HG03460 (cell line): Measurements from ENCODE around the gene CHD5.
"Not testable (repeated sequence)": the region's sequence is repeated elsewhere in the genome, so short reads cannot be mapped to it uniquely, and the experiment has no call there.

Experiments
- ATAC-seq: cut with Tn5 transposase; IDR thresholded peaks from one replicate; pipeline ENCODE4 v1.9.1; 2021; ENCODE audit not compliant: unreplicated experiment

CHD5 gene

GRCh38 chr1:6180268-6180706 is at the start of gene CHD5:
CHD5 (minus strand) TSS chr1:6180321; CDS start chr1:6180023, 298 bp downstream.
- ATAC-seq = no peak

- ATAC-seq = no peak
Measured at GRCh38 chr1:6225651-6226050, 45.5 kb upstream of the CHD5 start.

DNA sequence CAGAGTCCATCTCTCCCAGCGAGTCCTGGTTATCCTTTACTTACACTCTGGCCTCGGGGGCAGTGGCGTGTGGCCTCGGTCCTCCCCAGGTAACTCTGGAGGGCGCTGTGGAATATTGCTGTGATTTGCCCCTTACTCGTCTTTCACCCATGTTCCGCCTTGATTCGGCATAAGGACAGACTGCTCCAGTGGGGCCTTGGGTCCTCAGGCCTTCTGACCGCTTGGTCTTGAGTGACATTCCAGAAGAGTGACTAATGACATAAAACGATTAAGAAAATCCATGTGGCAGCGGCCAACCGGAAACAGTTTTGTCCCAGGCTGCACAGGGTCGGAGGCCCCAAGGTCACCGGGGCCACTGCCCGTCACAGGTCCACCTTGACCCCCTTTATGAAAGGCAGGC is 44.6 kb upstream of the CHD5 start:
- ATAC-seq = no peak

DNA sequence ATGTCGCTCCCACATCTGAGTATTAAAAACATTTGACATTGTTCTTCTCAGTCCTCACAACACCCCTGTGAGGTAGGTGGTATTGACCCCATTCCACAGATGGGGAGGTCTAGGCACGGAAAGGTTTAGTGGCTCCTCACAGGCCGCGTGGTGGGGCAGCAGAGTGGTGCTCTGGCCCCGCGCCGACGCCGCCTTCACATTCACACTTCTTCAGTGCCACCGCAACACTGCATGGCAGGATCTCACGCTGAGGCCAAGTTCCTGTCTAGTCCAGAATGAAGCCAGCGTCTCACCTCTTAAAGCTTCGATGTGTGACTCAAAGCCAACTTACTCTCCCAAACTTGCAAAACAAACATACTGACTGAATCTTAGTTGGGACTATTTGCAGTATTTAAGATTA is 43.5 kb upstream of the CHD5 start:
- no peak for ATAC-seq

GRCh38 chr1:6222636-6223035 is 42.5 kb upstream of the CHD5 start:
- no peak for ATAC-seq

- ATAC-seq = no peak
Measured at GRCh38 chr1:6221210-6221784, 41.2 kb upstream of the CHD5 start.

DNA sequence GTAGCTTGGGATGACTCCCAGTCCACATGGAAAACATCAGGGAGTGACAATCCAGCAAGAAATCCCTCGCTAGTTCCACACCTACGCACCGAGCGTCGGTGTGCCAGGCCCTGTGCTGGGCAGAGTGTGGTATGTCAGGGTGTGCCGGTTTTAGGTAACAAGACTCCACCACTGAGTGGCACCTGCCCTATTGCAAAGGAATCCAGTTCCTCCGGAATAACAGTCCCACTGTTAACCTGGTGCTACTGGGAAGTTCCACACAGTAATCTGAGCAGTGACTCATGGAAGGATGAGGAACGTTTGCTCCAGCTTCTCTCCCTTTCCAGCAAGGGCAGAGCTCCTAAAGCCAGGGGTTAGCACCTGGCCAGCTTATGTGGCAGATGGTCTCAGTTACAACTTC is 40.1 kb upstream of the CHD5 start:
- no peak for ATAC-seq

GRCh38 chr1:6219641-6220040 is 39.5 kb upstream of the CHD5 start:
- not testable (repeated sequence) for ATAC-seq

GRCh38 chr1:6218375-6219164 is 38.4 kb upstream of the CHD5 start:
- ATAC-seq = no peak

GRCh38 chr1:6212193-6212959 is 32.3 kb upstream of the CHD5 start:
- no peak for ATAC-seq

DNA sequence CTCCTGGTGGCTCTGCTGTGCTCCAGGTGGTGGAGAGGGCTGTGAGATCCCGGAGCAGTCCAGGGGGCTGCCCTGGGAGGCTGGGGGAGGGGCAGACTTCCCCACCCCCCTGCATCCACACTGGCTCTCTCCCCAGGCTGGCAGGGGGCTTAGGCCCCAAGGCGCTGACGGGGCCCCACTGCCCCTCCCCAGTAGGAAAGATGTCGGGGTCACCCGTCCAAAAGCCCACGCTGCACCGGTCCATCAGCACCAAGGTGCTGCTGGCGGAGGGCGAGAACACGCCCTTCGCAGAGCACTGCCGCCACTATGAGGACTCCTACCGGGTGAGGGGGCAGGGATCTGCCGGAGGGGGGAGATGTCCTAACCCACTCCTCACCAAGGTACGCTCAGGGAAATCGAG is 31.6 kb upstream of the CHD5 start:
- ATAC-seq = no peak

DNA sequence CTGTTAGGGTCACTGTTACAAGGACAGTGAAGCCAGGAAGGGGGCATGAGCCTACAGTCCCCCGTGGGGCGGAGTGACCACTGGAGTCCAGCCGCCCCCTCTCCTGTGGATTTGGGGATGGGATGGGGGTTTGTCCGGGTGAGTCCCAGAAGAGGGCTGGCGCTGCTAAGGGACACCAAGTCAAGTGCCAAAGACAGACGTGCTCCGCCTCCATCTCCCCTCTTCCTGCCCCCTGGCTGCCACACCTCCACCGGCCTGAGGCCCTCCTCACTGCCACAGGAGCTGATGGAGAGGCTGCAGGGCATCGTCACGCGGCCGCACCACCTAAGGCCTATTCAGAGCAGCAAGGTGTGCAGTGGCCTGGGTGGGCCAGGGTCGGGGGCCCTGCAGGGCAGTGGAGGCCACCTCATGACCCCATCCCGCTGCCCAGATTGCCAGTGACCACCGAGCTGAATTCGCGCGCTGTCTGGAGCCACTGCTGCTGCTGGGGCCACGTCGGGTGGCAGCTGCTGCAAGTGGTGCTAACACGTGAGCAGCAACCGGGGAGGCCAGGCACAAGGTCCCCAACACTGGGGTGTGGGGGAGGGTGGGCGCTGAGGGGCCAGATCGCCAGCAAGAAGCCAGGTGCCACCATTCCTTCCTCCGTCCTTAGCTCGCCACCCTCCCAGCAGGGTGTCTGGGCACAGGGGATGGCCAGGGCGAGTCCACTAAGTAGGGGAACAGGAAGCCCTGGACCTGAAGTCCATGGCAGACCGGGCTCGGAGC is 30.7 kb upstream of the CHD5 start:
- no peak for ATAC-seq

GRCh38 chr1:6209661-6210580 is 29.8 kb upstream of the CHD5 start:
- ATAC-seq = no peak

GRCh38 chr1:6208723-6209660 is 28.9 kb upstream of the CHD5 start:
- no peak for ATAC-seq

- no peak for ATAC-seq
Measured at GRCh38 chr1:6207921-6208320, 27.8 kb upstream of the CHD5 start.

DNA sequence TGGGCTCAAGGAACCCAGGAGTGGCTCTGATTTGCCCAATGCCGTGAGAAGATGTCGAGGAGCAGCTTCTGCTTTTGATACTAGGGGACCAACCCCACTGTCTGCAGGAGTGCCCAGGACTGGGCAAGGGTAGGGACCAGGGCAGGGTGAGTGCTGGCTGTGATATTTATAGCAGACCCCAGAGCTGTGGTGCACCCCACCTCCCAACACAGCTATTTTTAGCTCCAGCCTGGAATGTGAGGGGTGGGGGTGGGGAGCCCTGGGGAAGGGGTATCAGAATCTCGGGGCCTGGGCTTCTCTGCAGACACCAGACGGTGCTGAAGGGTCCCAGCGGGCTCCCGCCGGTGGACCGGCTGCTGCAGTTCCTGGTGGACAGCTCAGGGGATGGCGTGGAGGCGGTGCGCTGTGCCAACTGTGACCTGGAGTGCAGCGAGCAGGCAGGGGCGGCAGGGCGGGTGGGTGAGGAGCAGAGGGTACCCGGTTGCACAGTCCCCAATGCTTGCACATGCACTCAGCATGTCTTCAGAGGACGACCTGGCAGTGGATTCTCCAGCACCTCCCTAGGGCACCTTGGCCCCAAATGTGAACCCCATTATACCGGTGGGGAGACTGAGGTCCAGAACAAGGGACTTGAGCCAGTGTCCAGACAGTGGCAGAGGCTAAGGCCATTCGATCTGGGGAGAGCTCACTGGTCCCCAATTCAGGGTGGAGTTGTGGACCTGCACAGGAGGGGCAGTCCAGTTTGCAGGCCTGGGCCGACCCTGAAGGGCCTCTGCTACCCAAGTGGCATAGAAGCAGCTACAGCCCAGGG is 27.2 kb upstream of the CHD5 start:
- ATAC-seq = no peak

GRCh38 chr1:6206520-6206855 is 26.4 kb upstream of the CHD5 start:
- no peak for ATAC-seq

- ATAC-seq = peak; percentile 46
Measured at GRCh38 chr1:6205849-6206519, 25.9 kb upstream of the CHD5 start, which contains the start of gene RNF207. RNF207 (plus strand) TSS chr1:6206119; CDS start chr1:6206536, 417 bp downstream.
